K562 (cell line): ENCODE results near the gene PFDN2. TPM values are rescaled to one million over a fixed set of nuclear protein-coding genes. Genes with fewer than 3 reads are reported as not detected.
A peak's percentile ranks its signal among the peaks of the same experiment; 100 is the strongest.

Experiments
- HDAC3 ChIP-seq: fragments of 450-650 bp; IDR thresholded peaks from 2 replicates; pipeline ENCODE4 v1.6.1; 2018; ENCODE audit warnings: borderline replicate concordance, mild to moderate bottlenecking, moderate library complexity; ENCODE audit not compliant: partially characterized antibody
- HNRNPUL1 ChIP-seq: fragments of 200-400 bp; formaldehyde crosslinking; IDR thresholded peaks from 2 replicates; pipeline ENCODE4 v1.6.1; 2017; ENCODE audit warnings: low read length
- IRF2 ChIP-seq: sonication (generic); formaldehyde crosslinking; IDR thresholded peaks from 2 replicates; pipeline ENCODE4 v1.8.1; 2022; ENCODE audit warnings: mild to moderate bottlenecking, missing genetic modification reagents
- PCBP2 ChIP-seq: fragments of 200-400 bp; formaldehyde crosslinking; IDR thresholded peaks from 2 replicates; pipeline ENCODE4 v1.6.1; 2018; ENCODE audit warnings: low read length, low read depth, mild to moderate bottlenecking, moderate library complexity; ENCODE audit not compliant: poor library complexity, severe bottlenecking
- RBM14 ChIP-seq: fragments of 200-400 bp; formaldehyde crosslinking; IDR thresholded peaks from 2 replicates; pipeline ENCODE4 v1.6.1; 2018; ENCODE audit warnings: low read depth, mild to moderate bottlenecking, low read length, moderate library complexity, borderline replicate concordance; ENCODE audit not compliant: insufficient read depth
- ZFX ChIP-seq: sonication (generic); formaldehyde crosslinking; IDR thresholded peaks from 2 replicates; pipeline ENCODE4 v1.8.0; 2022; ENCODE audit warnings: mild to moderate bottlenecking, missing genetic modification reagents, moderate library complexity
- ZMIZ1 ChIP-seq, 2 experiments: fragments of 150-350 bp in 1 of 2; IDR thresholded peaks; 2 replicates each; pipeline ENCODE4 v1.6.1; 2012 to 2016; ENCODE audit warnings: low read depth in 2 of 2, low read length in 2 of 2, mild to moderate bottlenecking in 1 of 2, moderate library complexity in 1 of 2
- ZNF197 ChIP-seq: fragments of 200-800 bp; sonication (Bioruptor generic); IDR thresholded peaks from 2 replicates; pipeline ENCODE4 v1.6.1; 2016; ENCODE audit warnings: low read depth, missing genetic modification characterization, missing compliant biosample characterization
- ZNF639 ChIP-seq, 2 experiments: fragments of 200-800 bp in 1 of 2; sonication (Bioruptor generic) in 1 of 2; sonication (generic) in 1 of 2; formaldehyde crosslinking in 1 of 2; IDR thresholded peaks in 1 of 2; conservative IDR thresholded peaks in 1 of 2; 2 replicates each; pipeline versions ENCODE4 v1.5.0 to v1.6.1; 2016 to 2020; ENCODE audit warnings: missing compliant biosample characterization in 1 of 2, missing genetic modification characterization in 1 of 2, missing genetic modification reagents in 1 of 2
- polyA plus RNA-seq, 8 experiments: library from polyadenylated mRNA; depleted of rRNA in 4 of 8; stranded (reverse) in 5 of 8; unstranded in 3 of 8; fragments of >200 nt; fragmentation: Nextera tagmentation in 2 of 8; fragmentation: Illumina TruSeq in 1 of 8; extraction: Ambion mirVana in 2 of 8; extraction: Trizol in 1 of 8; gene quantifications; 2 replicates each; pipeline versions ENCODE4 v1.2.1 to v1.2.3, GENCODE V29; 2011 to 2014; ENCODE audit warnings: inconsistent platforms in 1 of 8, missing spikeins in 1 of 8
- total RNA-seq, 7 experiments: library from RNA; depleted of rRNA in 6 of 7; stranded (reverse); fragments of >200 nt in 6 of 7; fragmentation: Illumina TruSeq in 2 of 7; extraction: Trizol in 2 of 7; gene quantifications; 2 replicates each; pipeline versions ENCODE4 v1.2.1 to v1.2.3, GENCODE V29; 2011 to 2021; ENCODE audit warnings: low replicate concordance in 1 of 7
- TF ChIP-seq, protein P1 (sequence below): fragments of 450-650 bp; IDR thresholded peaks from 2 replicates; pipeline ENCODE4 v1.6.1; 2018; ENCODE audit not compliant: partially characterized antibody
- TF ChIP-seq, protein P2 (sequence below): fragments of 250-450 bp; sonication (Bioruptor Pico); IDR thresholded peaks from 2 replicates; pipeline ENCODE4 v1.5.0; 2021
- TF ChIP-seq, protein P3 (sequence below): fragments of 250-450 bp; sonication (Bioruptor Pico); IDR thresholded peaks from 2 replicates; pipeline ENCODE4 v1.5.0; 2020; ENCODE audit warnings: mild to moderate bottlenecking, borderline replicate concordance

The PFDN2 gene
- total and polyA plus RNA-seq, 9 of the 15 experiments (the other 6 are each of a cell fraction or from before 2014, with no cell fraction given): 50.2 to 361 (median 144) TPM

GRCh38 chr1:161132410-161133219 is 14.8 kb upstream of the PFDN2 start, which contains the start of gene DEDD (continued):
- TF ChIP-seq RBM14 (no peak), HNRNPUL1 (no peak), IRF2 (CRISPR knock-in tag) (no peak), HDAC3 (no peak), PCBP2 (no peak), ZFX (CRISPR knock-in tag) (peak; percentile 77), ZMIZ1 (IDR thresholded peaks at IDR 0.05; ENCODE audit: low read depth in 2 of 2, low read length in 2 of 2) (no peak), ZNF639 (CRISPR knock-in tag; conservative IDR thresholded peaks at IDR 0.05 in 1 of 2, IDR thresholded peaks at IDR 0.05 in 1 of 2) (peak in 1 of 2 experiments; percentile 100; a peak in 2 of 4 replicates), ZNF197 (CRISPR knock-in tag) (peak; percentile 96)
- TF ChIP-seq, protein P1, sequence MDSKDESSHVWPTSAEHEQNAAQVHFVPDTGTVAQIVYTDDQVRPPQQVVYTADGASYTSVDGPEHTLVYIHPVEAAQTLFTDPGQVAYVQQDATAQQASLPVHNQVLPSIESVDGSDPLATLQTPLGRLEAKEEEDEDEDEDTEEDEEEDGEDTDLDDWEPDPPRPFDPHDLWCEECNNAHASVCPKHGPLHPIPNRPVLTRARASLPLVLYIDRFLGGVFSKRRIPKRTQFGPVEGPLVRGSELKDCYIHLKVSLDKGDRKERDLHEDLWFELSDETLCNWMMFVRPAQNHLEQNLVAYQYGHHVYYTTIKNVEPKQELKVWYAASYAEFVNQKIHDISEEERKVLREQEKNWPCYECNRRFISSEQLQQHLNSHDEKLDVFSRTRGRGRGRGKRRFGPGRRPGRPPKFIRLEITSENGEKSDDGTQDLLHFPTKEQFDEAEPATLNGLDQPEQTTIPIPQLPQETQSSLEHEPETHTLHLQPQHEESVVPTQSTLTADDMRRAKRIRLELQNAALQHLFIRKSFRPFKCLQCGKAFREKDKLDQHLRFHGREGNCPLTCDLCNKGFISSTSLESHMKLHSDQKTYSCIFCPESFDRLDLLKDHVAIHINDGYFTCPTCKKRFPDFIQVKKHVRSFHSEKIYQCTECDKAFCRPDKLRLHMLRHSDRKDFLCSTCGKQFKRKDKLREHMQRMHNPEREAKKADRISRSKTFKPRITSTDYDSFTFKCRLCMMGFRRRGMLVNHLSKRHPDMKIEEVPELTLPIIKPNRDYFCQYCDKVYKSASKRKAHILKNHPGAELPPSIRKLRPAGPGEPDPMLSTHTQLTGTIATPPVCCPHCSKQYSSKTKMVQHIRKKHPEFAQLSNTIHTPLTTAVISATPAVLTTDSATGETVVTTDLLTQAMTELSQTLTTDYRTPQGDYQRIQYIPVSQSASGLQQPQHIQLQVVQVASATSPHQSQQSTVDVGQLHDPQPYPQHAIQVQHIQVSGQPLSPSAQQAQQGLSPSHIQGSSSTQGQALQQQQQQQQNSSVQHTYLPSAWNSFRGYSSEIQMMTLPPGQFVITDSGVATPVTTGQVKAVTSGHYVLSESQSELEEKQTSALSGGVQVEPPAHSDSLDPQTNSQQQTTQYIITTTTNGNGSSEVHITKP: no peak
- TF ChIP-seq, protein P2, sequence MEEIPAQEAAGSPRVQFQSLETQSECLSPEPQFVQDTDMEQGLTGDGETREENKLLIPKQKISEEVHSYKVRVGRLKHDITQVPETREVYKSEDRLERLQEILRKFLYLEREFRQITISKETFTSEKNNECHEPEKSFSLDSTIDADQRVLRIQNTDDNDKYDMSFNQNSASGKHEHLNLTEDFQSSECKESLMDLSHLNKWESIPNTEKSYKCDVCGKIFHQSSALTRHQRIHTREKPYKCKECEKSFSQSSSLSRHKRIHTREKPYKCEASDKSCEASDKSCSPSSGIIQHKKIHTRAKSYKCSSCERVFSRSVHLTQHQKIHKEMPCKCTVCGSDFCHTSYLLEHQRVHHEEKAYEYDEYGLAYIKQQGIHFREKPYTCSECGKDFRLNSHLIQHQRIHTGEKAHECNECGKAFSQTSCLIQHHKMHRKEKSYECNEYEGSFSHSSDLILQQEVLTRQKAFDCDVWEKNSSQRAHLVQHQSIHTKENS (CRISPR knock-in tag): no peak
- TF ChIP-seq, protein P3, sequence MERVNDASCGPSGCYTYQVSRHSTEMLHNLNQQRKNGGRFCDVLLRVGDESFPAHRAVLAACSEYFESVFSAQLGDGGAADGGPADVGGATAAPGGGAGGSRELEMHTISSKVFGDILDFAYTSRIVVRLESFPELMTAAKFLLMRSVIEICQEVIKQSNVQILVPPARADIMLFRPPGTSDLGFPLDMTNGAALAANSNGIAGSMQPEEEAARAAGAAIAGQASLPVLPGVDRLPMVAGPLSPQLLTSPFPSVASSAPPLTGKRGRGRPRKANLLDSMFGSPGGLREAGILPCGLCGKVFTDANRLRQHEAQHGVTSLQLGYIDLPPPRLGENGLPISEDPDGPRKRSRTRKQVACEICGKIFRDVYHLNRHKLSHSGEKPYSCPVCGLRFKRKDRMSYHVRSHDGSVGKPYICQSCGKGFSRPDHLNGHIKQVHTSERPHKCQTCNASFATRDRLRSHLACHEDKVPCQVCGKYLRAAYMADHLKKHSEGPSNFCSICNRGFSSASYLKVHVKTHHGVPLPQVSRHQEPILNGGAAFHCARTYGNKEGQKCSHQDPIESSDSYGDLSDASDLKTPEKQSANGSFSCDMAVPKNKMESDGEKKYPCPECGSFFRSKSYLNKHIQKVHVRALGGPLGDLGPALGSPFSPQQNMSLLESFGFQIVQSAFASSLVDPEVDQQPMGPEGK (CRISPR knock-in tag): no peak
